HL-60 (cell line): ENCODE data around the gene STK32B.

Experiments used
- POLR2AphosphoS5 ChIP-seq: IDR thresholded peaks from 2 replicates; pipeline ENCODE4 v1.6.1; 2012; ENCODE audit warnings: low read depth
- TF ChIP-seq, protein P1 (sequence below): IDR thresholded peaks from one replicate; pipeline ENCODE4 v1.5.1; 2011; ENCODE audit warnings: low read length, control low read depth, inconsistent platforms; ENCODE audit not compliant: insufficient read depth

GRCh38 chr4:5217421-5217820 lies 166.1 kb downstream of the STK32B start:
- TF ChIP-seq, protein P1, sequence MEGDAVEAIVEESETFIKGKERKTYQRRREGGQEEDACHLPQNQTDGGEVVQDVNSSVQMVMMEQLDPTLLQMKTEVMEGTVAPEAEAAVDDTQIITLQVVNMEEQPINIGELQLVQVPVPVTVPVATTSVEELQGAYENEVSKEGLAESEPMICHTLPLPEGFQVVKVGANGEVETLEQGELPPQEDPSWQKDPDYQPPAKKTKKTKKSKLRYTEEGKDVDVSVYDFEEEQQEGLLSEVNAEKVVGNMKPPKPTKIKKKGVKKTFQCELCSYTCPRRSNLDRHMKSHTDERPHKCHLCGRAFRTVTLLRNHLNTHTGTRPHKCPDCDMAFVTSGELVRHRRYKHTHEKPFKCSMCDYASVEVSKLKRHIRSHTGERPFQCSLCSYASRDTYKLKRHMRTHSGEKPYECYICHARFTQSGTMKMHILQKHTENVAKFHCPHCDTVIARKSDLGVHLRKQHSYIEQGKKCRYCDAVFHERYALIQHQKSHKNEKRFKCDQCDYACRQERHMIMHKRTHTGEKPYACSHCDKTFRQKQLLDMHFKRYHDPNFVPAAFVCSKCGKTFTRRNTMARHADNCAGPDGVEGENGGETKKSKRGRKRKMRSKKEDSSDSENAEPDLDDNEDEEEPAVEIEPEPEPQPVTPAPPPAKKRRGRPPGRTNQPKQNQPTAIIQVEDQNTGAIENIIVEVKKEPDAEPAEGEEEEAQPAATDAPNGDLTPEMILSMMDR, result no peak
- no peak for TF ChIP-seq POLR2AphosphoS5
